ENCODE results near the gene ZNF79.
A peak's percentile ranks its signal among the peaks of the same experiment; 100 is the strongest.
"Not testable (repeated sequence)": the region's sequence is repeated elsewhere in the genome, so short reads cannot be mapped to it uniquely, and the experiment has no call there.

ZNF79 gene

DNA sequence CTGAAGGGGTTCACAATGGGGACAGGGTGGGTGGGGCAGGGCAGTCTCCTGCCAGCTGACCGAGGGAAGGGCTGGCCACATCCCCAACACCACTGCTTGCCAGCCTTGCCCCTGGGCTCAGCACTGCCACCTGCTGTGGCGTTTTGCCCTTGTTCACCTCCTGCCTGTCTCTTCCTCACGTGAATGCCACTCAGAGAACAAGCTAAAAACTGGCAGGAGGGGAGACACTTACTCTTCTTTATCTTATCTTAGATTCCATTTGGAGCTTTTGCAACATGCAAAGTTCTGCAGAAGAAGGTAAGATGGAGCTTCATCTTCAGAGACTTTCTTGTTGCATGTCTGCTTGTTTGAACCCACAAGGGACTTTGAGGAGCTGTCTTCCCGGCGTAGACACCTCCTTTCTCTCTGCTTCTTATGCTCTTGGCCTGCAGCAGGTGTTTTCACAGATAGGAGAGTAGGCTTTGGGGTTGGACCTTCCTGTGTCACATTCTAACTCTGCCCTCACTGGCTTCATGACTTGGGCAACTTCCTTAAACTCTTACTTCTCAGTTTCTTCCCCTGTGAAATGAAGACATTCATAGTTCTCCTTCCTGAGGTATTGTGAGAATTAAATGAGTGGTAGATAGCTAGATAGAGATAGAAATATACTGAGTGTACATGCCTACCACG, 31.3 kb downstream of the ZNF79 start:
- peak; percentile 55 for DNase-seq (ENCODE audit: low spot score)

DNA sequence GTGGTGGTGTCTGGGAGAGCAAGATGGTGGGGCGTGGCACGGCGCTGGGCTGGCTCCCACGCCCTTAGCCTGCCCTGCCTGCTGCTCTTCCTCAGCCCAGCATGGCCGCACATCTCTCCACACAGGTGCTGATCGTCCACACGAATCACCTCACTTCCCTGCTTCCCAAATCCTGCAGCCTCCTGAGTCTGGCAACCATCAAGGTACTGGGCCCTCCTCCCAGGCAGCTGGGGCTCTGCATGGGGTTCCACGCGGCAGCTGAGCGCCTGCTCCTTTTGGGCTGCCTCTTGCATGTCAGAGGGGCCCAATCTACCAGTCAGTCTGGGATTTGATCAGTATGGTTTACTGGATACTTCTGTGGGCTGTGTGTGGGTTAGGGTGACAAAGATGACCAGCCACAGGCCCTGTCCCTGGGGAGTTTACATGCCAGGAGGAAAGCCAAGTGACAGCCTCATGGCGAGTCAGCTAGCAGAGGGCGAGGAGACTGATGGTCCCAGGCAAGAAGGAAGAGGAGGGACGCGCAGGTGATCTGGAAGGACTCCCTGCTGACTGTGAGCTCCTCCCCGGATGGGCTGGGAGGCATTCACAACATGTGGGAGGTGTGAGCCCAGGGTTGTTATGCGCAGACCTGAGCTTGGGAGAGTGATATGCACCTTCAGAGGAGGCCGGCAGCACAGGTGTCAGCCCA, 33.2 kb downstream of the ZNF79 start:
- DNase-seq (ENCODE audit: low spot score) = no peak

DNA sequence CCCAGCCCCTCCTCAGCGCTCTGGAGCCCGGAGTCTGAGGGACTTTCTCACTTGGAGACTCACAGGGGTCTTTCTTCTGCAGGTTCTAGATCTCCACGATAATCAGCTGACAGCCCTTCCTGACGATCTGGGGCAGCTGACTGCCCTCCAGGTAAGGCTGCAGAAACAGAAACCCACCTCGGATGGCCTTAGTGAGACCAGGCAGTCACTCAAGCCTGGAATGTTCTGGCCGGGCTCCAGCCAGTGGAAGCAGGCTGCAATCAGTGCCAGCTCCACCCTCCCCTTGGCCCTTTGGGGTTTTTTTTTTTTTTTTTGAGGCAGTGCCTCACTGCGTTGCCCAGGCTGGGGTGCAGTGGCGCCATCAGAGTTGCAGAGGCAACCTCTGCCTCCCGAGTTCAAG, 34.7 kb downstream of the ZNF79 start:
- DNase-seq (ENCODE audit: low spot score) = no peak

DNA sequence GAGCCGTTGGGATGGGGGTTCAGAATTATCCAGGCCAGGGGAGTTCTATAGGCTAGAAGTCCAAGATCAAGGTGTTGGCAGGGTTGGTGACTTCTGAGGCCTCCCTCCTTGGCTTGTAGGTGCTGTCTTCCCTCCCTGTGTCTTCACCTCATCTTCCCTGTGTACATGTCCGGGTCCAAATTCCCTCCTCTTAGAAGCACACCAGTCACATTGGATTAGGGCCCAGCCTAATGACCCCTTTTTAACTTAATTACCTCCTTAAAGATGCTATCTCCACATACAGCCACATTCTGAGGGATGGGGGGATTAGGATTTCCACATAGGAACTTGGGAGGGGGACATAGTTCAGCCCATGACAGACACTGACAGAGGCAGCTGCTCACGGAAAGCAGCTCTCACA, 39.2 kb downstream of the ZNF79 start:
- DNase-seq (ENCODE audit: low spot score) = no peak

DNA sequence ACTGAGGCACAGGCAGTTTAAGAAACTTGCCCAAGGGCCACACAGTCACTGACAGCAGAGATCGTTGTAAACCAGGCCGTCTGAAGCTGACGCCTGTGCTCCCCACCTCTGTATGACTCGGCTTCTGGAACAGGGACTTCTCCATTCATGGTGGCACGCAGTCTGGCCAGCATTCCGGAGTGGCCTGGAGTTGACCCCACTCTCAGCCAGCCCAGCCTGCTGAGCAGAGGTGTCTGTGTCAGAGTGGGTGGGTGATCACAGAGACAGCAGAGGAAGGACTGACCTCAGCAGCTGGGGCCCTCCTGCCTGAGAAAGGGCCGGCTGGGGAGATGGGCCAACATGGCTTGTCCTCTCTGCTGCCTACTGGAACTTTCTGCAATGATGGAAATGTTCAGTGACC, 39.7 kb downstream of the ZNF79 start:
- no peak for DNase-seq (ENCODE audit: low spot score)

DNA sequence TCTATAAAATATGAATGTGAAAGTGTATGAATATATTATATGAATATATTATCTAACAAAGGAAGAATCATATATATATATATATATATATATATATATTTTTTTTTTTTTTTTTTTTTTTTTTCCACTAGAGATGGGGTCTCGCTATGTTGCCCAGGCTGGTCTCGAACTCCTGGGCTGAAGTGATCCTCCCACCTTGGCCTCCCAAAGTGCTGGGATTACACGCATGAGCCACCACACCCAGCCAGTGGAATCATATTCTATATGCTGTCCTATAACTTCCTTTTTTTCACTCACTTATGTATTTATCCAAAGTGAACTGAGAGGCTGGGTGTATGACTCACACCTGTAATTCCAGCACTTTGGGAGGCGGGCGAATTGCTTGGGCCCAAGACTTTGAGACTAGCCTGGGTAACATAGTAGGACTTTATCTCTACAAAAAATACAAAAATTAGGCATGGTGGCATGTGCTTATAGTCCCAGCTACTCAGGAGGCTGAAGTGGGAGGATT, 42.3 kb downstream of the ZNF79 start:
- not testable (repeated sequence) for DNase-seq (ENCODE audit: low spot score)

DNA sequence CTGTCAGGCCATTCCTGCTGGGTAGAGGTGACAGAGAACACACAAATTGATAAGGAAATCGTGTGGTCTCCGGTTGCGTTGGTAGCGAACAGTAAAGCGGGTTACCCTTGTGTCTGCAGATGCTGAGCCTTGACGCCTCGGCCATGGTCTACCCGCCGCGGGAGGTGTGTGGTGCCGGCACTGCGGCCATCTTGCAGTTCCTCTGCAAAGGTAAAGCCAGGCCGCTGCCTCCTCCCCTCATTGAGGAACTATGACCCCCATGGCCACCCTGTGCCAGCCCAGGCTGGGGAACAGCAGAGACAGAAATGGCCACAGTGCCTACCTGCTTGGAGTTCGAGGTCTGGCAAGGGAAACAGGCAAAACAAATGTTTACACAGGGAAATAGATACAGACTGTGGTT, 43.4 kb downstream of the ZNF79 start:
- DNase-seq (ENCODE audit: low spot score) = no peak

DNA sequence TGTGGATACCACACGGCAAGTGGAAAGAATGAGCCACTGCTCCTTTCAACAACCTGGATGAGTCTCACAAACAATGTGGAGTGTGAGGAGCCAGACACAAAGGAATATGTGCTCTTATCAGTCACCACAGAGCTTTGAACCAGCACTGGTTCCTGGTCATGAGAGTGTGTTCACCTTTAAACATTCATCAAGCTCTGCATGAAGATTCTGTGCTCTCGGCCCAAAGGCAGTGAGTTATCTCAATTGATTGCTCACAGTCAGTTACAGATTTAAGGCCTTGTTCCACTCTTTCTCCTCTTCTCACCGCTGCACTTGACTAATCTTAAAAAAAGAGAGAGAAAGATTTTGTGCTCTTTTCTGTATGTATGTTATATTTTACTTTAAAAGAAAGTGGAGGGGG, 46.5 kb downstream of the ZNF79 start:
- DNase-seq (ENCODE audit: low spot score) = no peak

DNA sequence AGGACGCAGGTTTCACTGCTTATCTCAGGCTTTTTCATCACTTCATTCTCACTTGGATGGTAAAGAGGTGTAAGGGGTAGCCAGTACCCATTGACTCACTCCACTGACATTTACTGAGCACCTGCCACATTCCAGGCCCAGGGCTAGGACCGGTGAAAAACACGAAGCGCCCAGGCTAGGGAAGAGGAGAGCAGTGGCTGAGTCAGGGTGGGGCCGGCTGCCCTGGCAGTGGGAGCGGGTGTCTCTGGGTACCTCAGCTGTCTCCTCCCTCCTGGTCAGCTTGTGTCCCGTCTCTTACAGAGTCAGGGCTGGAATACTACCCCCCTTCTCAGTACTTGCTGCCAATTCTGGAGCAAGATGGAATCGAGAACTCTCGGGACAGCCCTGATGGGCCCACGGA, 49.3 kb downstream of the ZNF79 start:
- DNase-seq (ENCODE audit: low spot score) = no peak

DNA sequence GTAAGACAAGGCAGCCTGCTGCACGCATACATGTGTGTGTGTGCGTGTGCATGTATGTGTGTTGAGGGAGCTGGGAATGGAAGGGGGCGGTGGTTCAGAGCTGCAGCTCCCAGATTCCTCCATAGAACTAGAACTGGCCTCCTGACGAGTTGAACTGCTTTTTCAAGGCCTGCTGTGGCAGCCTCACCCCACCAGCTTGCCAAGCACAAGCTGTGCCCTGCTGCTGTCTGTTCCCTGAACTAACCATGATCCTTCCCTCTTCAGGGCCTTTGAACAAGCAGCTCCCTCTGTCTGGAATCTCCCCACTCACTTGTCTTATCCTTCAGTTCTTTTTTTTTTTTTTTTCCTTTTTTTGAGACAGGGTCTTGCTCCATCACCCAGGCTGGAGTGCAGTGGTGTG, 49.8 kb downstream of the ZNF79 start:
- no peak for DNase-seq (ENCODE audit: low spot score)

DNA sequence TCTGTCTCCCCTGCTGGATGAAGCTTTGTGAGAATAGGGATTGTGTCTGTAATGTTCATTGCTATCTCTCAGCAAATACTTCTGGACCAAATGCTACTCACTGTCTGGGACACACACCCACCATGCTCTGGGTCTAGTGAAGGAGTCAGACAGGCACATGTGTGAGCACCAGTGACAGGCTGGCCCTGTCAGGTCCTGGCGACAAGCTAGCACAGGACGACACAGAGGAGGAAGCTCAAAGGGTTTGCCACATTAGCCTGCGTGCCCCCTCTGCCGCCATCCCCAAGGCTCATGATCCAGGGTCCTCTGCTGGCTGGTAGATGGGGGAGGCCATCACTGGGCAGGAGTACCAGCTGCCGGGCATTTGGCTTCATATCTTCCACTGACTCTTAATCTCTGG, 50.4 kb downstream of the ZNF79 start:
- DNase-seq (ENCODE audit: low spot score) = no peak

DNA sequence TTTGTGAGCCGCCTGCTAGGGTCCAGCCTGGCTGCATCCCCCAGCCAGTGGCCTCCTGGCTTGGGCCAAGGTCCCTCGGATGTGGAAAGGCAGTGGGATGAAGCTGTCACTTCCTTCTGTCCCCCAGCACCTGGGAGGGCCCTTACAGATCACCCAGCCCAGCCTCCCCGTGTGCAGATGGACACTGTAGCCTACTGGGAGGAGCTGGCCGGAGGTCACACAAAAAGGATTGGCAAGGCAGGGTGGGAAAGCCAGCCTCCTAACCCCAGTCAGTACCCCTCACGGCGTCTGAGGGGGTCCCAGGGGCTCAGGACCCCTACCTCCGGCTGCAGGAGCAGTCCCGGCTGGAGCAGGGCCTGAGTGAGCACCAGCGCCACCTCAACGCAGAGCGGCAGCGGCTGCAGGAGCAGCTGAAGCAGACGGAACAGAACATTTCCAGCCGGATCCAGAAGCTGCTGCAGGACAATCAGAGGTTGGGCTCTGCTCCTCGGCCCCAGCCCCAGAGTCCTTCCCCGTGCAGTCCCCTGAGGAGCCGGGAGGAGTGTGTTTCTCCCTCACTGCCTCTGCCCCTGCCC, 55.4 kb downstream of the ZNF79 start:
- no peak for DNase-seq (ENCODE audit: low spot score)

DNA sequence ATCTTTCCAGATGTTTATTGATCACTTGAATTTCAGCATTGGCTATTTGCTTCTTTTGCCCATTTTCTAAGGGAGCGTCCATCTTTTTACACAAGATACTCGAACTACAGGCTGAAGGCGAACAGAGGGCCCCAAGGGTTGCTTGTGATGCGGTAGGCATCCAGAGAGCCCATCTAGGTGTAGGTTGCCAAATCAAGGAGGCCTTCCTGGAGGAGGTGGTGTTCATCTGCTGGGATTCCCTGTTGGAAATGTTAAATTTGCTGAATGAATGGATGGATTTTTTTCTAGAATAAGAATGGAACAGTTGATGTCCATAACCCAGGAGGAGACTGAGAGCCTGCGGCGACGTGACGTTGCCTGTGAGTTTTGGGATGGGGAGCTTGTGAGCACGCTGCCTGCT, 58.5 kb downstream of the ZNF79 start:
- no peak for DNase-seq (ENCODE audit: low spot score)

DNA sequence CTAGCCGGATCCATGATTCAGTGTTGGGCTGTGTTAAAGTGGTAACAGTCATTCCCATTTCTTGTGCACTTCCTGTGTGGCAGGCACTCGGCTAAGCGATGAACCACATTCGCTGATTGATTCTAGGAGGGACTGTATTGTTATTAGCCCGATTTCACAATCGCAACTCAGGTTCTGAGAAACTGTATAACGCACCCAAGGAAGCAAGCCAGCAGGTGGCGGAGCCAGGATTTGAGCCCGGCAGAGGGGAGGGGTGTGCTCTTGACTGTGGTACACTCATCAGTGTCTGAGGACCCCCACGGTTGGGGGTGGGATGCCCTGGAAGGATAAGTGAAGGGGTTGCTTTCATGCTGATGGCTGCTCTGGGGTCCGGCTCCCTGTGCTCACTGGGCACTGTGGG, 61.8 kb downstream of the ZNF79 start:
- DNase-seq (ENCODE audit: low spot score) = no peak

DNA sequence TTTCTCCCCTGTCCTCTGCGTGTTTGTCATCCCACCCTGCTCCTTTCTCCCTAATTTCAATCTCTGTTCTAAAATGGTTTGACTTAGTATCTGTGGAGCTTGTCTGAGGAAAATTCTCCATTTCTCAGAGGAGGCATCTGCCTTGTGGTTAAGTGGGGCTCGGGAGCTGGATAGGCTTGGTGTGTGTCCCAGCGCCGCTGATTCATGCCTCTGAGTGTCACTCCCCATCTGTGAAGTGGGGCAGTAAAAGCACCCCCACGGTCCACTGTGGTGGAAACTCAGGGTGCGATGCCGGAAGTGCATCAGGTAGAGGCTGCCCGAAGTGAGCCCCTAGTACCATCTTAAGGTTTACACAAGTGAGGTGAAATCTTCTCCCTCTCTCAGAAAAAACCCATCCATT, 64.8 kb downstream of the ZNF79 start:
- no peak for DNase-seq (ENCODE audit: low spot score)

DNA sequence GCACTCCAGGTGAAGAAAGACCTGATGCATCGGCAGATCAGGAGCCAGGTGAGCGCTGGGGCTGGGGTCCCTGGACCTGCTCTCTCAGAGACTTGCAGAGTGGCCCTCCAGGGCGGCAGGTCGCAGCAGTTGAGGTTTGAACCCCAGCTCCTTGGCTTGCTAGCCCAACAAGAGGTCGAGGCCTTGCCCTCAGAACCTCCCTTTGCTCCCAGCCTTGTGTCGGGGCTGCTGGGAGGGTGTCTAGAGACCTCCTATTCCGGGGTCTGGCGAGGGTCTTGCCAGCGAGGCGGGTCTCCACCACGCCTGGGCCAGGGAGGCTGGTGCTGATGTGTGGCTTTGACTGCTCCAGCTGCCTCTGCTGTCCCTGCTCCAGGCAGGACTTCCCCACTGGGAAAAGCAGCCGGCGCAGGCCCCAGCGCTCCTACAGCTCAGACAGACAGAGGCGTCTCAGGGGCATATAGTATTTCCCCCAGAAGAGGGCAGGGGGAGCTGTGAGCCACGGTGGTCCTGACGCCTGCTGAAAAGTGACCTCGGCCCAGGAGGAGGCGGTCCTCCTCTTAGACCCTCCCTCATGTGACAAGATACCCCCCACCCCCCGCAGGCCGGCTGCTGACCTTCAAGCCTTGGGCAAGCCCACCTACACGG, 65.4 kb downstream of the ZNF79 start:
- no peak for DNase-seq (ENCODE audit: low spot score)

DNA sequence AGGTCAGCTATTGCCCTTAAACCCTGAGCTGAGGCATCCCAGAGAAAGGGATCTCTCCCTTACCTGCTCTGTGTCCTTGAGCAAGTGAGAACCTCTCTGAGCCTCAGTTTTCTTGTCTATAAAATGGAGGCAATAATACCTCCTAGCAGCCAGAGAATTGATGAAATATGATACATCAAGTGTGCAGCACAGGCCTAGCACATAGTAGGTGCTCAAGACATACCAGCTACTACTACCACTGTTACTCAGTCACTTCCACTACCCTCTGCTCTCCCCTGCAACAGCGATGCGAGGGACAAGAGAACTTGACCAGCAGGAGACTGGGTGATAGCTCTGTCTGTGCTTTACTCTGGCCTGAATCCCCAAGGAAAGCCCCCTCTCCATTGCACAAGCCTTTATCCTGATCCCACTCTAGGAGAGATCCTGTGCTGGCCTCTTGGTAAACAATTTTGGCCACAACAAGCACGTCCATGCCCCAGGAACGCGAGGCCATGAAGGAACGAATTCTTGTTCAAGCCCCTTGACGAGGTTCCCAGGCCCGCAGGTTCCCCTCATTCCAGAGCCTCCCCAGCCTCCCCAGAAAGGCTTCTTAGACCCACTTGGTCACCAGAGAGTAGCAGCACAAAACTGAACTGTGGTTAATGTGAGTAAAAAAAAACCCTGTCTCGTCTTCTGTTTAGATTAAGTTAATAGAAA, 66.5 kb downstream of the ZNF79 start:
- DNase-seq (ENCODE audit: low spot score) = no peak

DNA sequence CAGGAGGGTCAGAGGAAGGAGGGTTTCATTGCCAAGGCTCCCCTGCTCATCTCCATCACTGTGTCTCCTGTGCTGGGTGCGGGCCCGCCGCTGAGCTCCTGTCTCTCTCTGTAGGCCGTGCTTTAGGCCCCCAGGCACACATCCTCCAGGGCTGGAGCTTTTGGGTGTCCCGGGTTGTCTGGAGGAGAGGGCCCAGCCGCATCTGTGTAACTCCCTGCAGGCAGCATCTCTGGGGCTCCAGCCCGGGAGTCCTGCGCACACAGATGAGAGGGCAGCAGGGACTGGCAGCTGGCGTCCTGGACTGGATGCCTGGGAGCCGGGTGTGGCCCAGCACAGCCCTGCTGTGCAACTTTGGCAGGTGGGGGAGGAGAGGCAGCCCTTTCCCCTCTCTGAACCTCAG, 67.3 kb downstream of the ZNF79 start:
- no peak for DNase-seq (ENCODE audit: low spot score)

DNA sequence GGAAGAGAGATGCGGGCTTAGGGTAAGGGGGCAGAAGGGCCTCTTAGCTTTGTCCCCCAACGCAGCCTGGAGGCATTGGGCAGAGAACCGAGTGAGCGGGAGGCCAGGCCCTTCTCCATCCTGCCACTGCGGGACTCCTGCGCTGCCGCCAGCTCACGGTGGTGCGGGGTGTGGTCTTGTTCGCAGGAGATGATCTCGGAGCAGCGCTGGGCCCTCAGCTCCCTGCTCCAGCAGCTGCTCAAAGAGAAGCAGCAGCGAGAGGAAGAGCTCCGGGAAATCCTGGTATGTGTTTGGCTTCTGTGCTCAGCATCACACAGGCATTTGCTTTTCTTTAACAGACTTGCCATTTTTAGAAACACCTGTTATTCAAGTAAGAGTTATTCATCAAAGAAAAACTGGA, 68.4 kb downstream of the ZNF79 start:
- DNase-seq (ENCODE audit: low spot score) = no peak

DNA sequence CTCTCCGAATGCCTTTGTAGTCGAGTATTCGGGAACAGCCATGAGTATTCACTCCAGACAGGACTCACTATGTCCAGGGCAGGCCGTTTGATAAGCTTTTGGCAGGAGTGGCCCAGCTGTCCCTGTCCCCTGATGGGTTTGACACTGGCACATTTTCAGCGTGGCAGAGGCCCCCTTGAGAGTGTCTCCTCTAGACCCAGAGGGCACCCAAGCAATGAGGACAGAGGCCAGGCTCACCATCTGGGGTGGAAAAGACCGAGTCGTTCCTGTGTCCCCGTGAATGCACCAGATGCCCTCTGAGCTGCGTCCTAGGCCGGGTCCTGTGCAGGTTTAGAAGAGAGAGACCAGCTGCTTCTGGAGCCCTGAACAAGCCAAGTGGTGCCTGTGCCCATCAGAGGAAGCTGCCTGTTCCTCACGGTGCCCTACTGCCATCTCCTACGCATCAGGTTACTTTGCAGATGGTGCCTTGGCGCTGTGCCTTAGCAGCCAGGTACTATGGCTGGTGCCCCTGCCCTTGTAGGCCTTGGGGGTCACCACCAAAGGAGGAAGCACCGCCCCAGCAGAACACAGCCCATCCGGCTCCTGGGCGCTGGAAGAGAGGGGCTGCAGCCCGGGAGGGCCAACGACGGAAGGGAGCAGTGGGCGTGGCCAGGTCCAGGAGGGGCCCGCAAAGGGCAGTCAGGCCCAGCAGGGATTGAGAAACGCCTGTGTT, 69.6 kb downstream of the ZNF79 start:
- no peak for DNase-seq (ENCODE audit: low spot score)

DNA sequence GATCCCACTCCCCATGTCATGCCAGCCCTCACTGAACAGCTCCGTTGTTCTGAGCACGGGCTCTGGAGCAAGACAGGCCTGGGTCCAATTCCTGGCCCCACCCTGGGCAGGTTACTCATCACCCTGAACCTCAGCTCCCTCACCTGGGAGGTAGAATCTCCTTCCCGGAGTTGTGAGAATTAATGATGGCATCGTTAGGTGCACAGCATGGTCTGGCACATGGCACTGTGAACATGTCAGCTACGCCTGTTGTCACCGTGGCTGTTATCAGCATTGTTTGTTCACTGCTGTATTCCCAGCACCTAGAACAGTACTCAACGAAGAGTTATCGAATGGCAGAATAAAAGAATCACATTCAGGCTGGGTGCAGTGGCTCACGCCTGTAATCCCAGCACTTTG, 70.1 kb downstream of the ZNF79 start:
- no peak for DNase-seq (ENCODE audit: low spot score)

All from HuH-7.5 (cell line).